Pulmonary artery endothelial cell (primary cell): Measurements from ENCODE around the gene PAX5. TPM values are rescaled to one million over a fixed set of nuclear protein-coding genes. Genes with fewer than 3 reads are reported as not detected.

Experiments
- DNase-seq: peaks from one replicate; pipeline ENCODE4 v3.0.0-alpha.2; 2011; ENCODE audit warnings: low read depth, low spot score
- total RNA-seq: library from RNA; depleted of rRNA; stranded (reverse); fragments of >200 nt; gene quantifications from 2 replicates; pipeline ENCODE4 v1.2.3, GENCODE V29; 2014

The PAX5 gene
- total RNA-seq, 1 donor from 2014 or later, result not detected

DNA sequence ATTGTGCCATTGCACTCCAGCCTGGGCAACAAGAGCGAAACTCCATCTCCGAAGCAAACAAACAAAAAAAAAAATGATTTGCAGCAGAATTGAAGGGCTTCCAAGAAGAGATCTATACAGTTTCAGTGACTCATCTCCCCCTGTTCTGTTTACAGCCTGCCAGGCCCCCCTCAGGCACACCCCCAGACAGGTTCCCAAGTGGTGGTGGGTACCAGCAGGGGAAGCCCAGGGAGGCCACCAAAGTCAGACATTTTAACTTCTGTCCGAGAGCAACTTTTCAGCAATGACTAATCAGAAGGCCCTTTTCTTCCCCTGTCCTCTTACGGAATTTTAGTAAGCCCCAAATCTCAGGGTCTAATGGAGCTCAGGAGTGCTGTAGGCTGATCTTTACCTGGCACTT, 98.7 kb downstream of the PAX5 start:
- no peak for DNase-seq

DNA sequence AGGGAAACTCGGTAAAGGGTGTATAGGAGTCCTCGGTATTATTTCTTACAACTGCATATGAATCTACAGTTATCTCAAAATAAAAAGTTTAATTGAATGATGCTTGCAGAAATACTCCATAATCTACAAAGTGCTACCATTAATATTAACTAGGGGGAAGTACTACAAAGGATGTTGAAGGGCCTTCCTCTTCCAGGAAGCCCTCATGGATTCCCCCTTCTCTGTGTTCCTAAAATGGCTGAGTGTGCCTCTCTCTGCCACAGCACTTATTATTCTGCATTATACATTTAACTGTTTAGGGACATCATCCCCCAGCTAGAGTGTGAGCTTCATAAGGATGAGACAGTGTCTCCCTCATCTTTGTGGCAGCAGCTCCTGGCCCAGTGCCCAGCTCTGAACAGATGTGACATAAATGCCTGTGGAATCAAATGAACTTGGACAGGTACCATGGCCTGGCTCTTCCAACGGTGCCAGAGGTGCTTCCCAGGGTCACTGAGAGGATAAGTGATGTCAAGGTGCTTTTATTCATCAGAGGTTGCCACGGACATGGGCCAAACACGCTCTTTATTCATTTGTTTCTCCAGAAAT, 99.5 kb downstream of the PAX5 start:
- DNase-seq, result no peak

DNA sequence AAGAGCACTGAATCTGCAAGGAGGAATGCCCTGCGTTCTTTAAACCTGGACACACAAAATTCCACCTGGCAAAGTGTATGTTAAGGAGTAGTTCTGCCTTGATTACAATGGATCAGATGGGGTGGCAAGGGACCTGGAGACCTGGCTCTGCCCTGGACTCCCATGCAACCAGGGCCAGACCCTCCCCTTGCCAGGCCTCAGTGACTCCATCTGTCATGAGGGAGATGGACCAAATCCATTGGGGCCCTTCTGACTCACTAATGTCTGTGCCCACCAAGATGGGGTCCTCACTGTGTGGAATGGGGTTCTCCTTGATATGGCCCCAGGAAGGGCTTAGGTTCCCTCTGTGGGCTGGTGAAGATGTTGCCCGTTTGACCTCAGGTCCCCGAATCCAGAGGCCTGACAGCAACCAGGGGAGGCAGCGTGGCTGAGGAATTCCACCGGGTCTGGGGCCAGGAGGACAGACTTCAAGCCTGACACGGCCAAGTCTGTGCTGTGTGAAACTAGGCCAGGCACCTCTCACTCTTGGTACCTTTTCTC, 100.3 kb downstream of the PAX5 start:
- no peak for DNase-seq

DNA sequence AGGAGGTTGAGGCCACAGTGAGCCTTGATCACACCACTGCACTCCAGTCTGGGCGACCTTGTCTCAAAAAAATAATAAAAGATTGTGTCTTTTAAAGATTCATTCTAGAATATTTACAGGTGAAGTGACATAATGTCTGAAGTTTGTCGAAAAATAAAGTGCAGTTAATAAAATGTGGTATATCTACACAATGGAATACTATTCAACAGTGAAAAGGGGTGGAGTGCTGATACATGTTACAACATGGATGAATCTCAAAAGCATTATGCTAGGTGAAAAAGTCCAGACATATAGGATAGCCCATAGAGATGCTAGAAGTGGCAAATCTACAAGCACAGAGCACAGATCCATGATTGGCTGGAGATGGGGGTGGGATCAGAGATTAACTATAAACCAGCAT, 101.9 kb downstream of the PAX5 start:
- DNase-seq, result no peak

DNA sequence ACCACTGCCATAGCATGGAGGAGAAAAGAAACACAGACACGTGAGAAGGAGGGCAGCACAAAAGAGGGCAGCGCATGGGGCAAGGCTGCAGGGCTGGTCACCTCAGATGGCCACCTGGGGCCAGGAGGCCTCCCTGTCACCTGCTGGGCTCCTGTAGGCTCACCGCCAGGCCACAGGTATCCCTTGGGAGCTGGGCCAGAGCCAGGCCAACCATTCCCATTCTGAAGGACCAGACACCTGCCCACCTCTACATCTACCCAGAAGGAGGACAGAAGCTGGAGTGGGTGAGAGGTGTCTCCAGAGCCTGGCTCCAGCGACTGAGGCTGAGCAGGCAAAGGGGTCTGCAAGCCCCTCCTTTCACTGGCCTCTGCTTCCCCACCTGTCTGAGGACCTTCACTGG, 103.1 kb downstream of the PAX5 start:
- no peak for DNase-seq

DNA sequence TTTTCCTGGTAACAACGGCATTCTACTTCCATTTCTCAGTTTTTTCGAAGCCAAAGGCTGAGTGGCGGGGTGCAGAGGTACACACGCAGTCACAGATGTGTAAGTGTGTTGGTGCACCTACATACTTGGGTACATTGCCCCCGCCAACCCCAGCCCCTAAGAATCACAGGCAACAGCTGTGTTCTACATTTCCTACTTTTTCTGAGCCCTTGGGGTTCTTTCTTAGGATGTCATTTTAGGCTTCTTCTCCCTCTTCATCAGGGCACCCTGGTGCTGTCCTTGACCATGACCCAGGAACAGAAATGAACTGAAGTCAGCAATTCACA, 104.8 kb downstream of the PAX5 start:
- DNase-seq, result no peak

DNA sequence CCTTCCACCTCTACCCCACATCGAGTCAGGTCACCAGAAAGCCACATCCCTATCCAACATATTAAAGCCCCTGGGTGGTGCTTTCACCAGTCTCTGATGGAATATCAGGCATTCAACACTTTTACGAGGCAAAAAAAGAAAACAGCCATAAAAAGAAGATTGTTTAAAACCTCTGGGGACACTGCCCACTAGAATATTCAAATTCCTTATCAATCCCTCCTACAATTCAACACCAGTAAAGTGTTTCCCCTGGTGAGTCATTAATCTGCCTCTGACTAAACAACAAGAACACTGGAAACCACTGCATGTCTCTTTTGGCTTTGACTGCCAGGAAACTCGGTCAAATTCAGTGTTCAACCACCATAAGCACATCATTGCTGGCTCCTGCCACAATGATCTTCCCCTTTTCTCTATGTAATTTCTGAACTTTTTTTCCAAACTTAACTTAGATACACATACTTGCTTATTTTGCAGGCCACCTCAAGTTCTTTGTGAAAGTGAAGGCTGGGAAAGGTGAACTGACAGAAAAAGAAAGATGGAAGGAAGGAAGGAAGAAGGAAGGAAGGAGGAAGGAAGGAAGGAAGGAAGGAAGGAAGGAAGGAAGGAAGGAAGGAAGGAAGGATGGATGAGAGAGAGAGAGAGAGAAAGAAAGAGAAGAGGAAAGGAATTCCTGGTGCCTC, 105.3 kb downstream of the PAX5 start:
- DNase-seq, result peak; percentile 37

DNA sequence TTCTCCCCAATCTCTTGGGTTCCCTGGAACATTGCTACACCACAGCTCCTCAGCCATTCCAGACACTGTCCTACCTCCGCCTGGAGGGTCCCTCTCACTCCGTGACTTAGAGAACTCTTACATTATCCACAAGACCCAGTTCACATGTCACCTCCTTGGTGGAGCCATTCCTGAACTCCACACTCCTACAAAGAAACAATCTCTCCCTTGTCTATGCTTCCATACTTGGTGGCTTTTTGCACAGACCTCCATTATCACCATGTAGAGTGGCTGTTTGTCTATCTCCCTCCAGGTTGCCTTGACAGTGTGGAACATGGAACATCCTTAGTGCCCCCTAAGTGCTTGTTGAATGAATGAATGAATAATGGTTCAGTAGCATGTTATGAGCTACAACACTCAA, 105.9 kb downstream of the PAX5 start:
- DNase-seq, result no peak

DNA sequence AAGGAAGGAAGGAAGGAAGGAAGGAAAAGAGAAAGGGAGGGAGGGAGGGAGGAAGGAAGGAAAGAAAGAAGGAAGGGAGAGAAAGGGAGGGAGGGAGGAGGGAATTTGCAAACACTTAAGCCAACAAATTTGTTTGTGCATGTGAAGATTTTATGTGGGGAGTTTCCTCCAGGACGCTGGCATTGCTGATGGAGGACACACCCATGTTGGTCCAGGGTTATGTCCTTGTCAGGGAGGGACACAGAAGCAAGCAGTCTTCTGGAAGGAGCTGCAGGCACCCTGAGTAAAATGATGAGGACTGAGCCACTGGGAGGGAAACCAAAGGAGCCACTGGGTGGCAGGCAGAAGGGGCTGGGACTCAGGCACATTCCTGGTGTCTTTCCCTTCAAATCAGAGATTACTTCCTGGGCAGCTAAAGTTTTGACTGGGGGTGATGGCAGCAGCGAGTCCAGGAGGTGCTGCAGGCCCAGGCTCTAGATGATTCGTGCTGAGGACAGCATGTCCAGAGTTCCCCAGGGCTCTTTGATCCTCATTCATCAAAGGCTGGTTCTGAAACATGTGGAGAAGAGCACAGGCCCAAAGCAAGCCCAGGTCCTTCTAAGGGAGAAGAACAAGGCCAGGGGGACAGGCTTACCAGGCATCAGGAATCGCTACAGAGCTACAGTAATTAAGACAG, 109.2 kb downstream of the PAX5 start:
- no peak for DNase-seq

DNA sequence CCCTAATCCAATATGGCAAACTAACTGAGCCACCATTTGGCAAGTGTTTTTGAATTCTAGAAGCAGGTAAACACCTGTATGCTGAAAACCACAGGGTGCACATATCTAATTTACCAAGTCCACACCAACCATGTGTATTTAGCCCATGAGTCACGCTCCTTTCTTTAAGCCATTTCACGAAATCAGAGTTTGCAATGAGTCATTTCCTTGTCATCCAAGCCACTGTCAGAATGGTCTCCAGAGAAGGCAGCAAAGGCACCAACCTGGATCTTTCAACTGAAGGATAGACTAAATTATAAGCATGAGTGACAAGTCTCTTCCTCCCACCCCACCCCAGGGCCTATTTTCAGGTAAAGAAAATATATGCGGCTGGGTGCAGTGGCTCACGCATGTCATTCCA, 110.0 kb downstream of the PAX5 start:
- DNase-seq, result peak; percentile 45

DNA sequence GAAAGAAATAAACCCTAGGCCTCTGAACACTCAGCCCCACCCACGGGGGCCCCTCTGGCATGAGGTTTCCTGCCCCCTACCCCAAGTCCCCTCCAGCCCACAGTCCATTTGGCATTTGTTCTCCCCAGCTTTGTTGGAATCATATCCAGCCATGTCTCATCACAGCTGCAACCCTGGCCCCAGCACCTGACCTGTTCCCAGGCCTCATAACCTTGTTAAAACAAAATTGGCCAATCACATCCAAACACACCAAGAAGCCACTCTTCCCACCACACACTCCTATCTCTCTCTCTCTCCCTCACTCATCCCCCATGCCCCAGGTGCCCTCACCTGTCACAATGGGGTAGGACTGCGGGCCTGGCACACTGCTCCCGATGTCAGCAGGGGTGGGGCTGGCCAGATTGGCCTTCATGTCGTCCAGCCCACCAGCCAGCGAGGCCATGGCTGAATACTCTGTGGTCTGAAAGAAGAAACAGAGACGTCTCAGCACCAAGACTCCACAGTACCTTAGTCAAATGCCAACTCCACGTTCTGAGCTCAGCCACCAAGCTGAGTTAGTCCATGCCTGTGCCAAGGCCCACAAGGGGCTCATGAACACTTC, 110.9 kb downstream of the PAX5 start:
- DNase-seq, result no peak

DNA sequence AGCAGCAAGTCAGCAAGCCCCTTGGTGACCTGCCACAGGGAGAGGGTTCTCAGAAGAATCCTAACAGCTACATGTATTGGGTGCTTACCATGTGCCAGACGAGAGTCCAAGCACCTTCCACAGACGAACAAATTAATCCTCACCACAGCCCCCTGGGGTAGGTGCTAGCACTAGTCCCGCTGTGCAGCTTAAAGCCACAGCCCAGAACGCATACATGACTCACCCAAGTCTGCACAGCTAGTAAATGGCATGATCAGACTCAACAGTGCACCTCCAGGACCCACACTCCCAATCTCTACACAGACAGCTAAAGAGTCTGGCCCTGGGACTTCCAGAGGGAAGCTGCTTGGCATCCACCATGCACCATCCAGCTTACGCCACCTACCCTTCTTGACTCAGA, 111.5 kb downstream of the PAX5 start:
- no peak for DNase-seq

DNA sequence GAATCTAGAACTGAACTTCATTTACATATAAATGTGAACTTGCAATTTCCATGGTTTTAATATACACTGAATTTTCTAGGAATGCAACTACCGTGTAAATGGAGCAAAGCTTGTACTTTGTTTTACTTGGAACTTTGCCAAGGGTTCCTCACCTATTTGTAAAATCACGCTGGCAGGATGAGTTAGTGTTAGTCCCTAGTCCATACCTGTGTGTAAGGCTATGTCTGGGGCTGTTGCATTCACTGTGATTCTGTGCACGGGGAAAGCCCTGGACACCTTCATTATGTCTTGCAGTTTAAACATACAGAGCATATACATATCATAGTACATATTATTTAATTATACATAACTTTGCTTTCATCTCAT, 119.9 kb downstream of the PAX5 start:
- DNase-seq, result no peak

DNA sequence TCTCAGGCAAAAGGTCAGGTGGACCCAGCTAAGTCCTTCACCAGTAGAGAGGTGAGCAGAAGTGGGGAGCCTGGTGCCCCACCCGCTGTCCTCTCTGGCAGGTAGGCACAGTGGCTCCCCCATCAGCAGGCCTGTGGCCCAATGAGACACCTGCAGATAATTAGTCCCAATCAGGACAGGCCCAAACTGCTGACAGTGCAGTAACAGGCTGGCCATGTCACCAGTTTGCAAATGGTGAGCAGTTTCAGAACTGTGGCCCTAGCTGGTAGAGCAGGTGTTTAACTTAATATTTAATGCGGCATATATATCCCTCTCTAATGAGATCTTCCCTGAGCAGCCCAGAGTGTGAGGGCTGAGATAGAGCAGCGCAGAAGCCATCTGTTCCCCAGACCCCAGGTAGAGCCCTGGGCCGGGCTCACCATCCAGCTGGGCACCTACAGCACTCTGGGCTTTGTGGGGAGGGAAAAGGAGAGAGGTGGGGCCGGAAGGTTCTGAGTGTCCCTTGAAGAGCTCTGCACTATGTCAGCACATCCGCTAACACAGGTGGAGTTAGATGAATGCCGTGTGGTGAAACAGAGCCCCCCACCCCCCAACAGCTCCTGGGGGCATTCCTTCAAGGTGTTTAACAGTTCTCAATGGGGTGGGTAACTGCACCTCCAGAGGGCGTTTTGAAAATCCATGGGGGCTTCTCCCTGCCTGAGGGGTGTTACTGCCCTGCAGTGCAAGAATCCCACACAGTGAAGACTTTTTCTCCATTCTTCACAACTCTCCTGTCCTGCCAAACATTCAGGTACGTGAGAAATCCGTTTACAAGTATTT, 120.5 kb downstream of the PAX5 start:
- no peak for DNase-seq

DNA sequence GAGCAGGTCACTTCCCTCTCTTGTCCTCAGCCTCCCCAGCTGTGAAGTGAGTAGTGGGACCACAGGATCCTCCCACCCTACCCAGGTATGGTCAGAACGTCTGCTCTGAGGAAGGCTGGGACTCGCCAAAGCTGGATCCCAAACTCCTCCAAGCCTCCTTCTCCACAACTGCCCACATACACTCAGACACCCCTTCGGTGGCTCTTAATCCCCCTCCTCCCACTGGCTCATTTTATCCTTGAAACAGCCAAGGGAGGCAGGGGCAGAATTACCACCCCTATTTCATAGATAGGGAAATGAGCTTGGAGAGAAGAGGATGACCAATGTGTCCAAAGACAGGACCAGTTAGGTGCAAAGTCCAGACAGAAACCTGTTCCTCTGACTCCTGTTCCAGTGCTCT, 121.4 kb downstream of the PAX5 start:
- no peak for DNase-seq

DNA sequence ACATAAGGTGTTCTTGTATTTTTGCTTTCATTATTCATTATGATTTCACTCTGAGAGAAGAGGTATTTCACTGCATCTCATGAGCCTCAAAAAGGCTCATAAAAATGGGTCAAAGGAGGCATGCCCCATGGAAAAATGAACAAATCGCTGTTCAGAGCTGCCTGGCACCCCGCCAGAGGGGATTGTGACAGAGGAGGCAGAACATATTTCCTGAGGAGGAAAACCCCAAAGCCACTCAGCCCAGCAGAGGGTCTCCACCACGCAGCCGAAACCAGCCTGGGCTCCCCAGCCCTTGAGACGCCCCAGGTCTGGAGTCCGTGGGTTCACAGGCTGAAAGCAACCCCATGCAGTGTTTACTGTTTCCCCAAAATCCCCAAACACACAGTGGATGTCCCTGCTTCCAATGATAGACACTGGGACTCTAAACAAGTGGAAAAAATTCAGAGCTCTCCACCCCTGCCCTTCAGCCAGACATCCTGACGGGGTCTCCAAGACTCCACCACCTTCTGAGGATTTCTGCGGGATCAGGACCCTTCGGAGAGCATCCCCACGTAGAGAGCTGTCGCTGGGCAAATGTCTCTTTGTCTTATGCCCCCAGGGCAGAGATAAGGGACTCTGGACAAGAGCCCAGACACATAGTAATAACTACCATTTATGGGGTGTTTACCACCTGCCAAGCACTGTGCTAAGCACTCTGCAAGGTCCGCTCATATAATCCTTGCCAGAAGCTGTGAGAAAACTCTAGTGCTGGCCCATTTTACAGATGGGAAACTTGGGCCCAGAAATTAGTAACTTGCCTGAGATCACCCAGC, 122.3 kb downstream of the PAX5 start:
- no peak for DNase-seq

DNA sequence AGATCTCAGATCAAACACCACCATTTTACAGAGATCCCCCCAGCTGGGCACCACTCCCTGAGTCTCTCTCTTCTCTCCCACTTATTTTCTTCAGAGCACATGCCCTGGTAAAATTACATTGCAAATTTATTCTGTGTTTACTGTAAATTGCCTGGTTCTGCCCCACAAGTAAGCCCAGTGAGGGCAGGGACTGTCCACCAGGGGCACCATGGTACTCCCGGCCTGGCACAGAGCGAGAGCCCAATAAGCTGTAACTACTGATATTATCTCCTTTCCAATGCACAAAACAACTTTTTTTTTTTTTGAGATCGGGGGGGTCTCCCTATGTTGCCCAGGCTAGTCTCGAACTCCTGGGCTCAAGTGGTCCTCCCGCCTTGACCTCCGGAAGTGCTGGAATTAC, 123.0 kb downstream of the PAX5 start:
- no peak for DNase-seq

DNA sequence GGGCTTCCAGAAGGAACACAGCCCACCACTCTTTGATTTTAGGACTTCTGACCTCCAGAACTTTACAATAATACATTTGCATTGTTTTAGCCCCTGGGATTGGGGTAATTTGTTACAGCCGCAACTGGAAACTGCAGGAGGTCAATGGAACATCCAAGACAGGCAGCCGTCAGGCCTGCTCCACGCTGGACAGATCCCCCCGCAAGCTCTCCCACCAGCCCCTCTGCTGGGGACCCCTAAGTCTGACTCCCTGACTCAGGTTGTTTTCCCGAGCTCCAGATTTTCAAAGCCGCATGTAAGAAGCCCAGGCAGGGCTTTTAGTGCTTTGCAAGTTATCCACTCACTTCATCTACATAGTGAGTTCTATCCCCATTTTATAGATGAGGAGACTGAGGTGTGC, 127.6 kb downstream of the PAX5 start:
- DNase-seq, result no peak

DNA sequence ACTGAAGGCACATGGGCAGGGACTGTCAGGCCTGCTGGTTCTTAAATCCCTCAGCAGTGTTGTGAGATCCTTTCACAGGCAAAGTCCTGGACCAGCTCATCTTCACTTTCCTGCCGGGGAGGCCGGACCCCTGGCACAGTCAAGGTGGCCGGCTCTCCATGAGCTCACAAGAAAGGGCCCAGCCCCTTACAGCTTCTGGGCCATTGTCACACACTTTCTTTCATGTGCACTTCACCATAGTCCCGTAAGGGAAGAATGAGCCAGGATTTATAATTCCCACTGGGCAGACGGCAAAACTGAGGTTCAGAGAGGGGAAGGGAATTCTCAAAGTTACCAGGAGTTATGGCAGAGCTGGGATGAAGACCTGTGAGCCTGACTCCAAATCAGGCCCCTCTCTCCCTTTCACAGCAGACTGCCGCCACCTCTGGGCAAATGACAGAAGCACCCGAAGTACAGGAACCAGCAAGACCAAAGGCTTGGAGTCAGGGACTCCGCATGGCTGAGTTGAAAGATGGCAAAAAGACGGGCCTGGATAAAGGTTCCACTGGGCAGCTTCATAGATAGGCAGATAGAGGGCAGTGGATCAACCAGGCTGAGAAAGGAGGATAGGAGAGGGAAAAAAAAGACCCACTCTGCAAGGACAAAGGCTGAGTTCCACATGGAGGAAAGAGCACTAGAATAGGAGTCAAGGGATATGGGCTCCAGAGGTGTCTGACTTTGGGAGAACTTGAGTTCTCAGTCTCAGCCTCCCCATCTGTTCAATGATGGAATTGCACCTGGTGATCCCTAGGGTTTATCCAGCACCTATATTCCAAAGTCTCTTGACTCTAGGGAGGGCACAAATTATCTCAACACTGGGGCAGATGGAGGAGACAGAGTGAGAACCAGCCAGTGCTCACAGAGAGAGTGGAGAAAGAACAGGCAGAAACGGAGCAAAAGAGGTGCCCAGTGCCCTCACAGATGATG, 128.7 kb downstream of the PAX5 start:
- DNase-seq, result no peak
